DMS 273 (cell line): ENCODE data around the gene DIAPH2.

Experiments used
- DNase-seq: peaks from one replicate; lab custom pipeline; 2025; ENCODE audit not compliant: unreplicated experiment; lab: John Stamatoyannopoulos, UW

Gene DIAPH2

GRCh38 chrX:97446298-97446882 lies 761.7 kb downstream of the DIAPH2 start:
- peak; percentile 18 for DNase-seq

DNA sequence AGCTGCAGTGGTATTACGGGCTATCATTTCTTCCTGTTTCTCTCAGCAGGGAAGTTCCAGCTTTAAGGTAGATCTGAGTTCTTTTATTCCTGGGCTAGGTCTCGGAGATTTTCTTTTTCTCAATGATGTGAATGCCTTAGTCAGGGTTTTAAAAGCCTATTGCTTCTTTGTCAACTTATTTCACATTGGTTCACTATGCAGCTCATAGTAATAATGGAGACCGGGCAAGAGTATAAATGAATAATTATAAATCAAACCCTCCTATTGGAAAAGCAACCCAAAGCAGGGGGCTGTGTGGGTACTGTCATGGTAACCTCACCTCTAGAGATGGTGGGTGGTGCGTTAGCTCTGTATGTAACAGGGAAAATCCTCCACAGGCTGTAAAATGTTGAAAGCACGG lies 762.7 kb downstream of the DIAPH2 start:
- no peak for DNase-seq

- no peak for DNase-seq
These were observed 767.6 kb downstream of the DIAPH2 start for GRCh38 chrX:97452283-97452682.

GRCh38 chrX:97461763-97462162 lies 777.1 kb downstream of the DIAPH2 start:
- DNase-seq, result no peak

GRCh38 chrX:97471071-97471470 lies 786.4 kb downstream of the DIAPH2 start:
- no peak for DNase-seq

DNA sequence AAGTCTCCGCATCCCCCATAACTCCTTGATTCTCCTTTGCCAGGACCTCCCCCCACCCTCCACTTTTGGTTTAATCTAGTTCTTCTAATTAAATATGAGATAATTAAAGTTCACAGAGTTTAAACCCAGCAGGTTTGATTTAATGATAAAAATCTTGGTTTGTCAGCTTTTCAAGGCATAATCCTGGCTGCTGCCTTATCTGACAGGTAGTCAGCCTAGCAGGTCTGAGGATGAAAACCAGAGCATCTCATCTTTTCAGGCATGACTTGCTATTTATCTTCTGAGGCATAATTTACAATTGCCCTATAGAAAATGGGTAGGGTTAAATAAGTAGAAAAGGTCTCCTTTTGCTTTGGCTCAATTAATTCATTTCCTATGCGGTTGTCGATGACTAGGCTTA lies 790.3 kb downstream of the DIAPH2 start:
- no peak for DNase-seq

- DNase-seq, result no peak
These were observed 794.7 kb downstream of the DIAPH2 start for GRCh38 chrX:97479106-97479890.

DNA sequence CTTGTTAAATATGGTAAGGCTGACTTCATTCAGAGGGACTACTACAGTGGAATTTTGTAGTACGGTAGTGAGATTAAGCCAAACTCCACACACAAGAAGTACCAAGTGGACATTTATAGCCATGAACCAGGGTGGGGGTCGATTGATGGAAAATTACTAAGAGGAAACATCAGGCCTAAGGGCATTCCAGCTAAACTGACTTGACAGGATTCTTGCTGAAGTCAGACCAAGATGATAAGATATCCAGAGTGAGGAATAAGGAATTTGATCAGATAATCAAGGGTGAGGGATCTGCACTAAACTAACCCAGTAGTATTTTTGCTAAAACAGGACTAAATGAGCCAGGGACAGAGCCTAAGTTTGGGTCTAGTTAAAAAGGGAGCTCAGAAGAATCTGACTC lies 796.6 kb downstream of the DIAPH2 start:
- DNase-seq, result no peak

DNA sequence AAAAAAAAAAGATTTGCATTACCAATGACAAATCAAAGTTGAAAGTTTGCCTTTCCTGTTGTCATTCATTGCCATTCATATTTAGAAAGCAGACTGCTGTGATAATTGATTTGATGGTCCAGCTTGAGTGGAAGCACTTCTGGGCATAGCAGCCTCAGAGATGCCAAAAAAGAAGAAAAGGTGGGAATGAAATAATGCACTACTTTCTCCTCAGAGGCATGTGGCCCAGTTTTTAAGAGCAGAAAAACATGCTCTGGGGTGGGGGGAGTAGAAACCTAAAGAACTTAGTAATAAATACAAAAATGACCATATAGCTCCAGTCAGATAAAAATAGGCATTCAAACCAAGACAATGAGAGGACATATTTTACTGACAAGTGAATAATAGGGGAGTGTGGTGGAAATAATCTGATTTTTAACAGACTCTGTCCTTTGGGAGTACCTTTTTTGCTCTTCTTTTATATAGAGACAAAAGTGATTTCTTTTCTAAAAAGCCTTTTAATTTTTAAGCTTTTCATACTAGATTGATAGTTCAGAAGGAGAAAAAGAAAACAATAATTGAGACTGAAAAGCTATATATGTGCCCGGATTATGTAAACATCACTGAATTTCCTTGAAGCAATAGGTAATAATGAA lies 798.1 kb downstream of the DIAPH2 start:
- DNase-seq, result no peak

DNA sequence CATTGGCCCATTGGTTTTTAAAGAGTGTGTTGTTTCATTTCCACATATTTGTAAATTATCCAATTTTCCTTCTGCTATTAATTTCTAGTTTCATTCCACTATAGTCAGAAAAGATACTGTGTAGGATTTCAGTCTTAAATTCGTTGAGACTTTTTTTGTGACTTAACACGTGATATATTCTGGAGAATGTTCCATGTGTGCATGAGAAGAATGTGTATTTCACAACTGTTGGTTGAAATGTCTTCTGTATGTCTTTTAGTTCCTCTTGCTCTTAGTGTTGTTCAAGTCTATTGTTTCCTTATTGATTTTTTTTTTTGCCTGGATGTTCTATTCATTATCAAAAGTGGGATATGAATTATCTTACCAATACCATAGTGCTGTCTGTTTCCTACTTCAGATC lies 806.0 kb downstream of the DIAPH2 start:
- no peak for DNase-seq

- no peak for DNase-seq
These were observed 810.2 kb downstream of the DIAPH2 start for GRCh38 chrX:97494756-97495372.

GRCh38 chrX:97498093-97498492 lies 813.5 kb downstream of the DIAPH2 start:
- no peak for DNase-seq

- peak; percentile 3 for DNase-seq
These were observed 819.8 kb downstream of the DIAPH2 start for GRCh38 chrX:97504431-97504830.

DNA sequence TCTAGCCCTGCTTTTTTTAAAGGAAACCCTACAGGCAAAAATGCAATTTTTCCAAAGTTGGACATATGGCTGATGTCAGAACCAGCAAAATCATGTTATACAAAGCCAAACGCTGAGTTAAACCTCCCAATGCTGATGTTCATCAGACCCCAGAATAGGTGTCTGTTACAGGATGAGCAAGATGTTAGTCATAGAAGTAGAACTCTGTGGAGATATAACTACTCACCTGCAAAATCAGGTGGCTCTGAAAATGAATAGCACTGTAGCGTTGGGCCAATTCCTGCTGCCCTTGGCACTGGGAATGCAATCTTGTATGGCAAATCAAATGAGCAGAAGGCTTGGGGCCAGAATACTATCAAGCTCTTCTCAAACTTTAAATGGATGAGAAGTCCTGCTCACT lies 833.1 kb downstream of the DIAPH2 start:
- DNase-seq, result no peak

GRCh38 chrX:97522307-97522706 lies 837.7 kb downstream of the DIAPH2 start:
- DNase-seq, result no peak

DNA sequence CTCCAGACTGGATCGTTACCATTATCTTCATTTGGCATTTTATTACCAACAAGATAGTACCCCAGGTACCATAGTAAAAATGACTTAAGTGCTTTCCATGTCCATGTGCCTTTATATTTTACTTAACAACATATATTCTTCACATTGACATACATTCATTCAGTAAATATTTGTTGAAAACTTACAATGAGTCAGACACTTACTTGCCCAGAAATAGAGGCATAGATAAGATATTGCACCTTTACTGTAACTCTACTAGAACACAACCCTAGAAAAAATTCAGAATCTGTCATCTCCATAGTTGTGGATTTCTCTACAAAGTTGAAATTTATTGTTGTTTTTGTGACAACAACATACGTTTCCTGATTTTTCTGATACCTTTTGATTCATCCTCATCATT lies 839.7 kb downstream of the DIAPH2 start:
- DNase-seq, result no peak

DNA sequence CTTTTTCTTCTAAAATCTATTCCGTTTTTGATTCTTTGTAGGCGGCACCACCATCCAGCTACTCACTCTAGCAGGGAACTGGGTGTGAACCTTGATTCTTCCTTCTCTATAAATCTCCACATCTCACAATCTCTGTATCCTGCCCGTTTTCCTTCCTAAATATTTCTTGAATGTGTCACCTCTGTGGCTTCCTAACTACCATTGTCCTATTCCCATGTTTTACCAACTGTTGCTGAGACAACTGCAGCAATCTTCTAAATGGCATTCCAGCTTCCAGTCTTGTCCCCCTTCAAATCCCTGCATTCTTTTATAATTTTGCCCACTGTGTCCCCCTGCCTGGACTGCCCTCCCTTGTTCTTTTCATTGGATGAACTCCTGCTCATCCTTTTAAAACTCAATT lies 840.4 kb downstream of the DIAPH2 start:
- DNase-seq, result no peak

DNA sequence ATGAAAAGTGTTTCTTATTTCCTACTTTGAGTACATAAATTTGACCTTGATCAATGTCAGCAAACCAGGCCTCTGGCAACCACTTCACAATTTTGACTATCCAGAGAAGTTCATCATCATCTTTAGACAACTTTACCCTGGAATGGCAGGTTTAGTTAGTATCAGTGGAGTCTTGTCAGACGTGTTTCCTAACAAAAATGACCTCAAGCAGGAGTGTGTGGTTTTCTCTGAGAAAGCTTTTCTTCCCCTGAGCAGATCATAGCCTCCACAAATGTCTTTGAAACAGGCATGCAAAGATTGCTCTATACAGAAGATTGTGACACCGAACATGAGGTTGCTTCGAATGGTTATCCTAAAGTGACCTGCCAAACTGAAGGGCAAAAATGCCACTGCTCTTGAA lies 841.3 kb downstream of the DIAPH2 start:
- no peak for DNase-seq

DNA sequence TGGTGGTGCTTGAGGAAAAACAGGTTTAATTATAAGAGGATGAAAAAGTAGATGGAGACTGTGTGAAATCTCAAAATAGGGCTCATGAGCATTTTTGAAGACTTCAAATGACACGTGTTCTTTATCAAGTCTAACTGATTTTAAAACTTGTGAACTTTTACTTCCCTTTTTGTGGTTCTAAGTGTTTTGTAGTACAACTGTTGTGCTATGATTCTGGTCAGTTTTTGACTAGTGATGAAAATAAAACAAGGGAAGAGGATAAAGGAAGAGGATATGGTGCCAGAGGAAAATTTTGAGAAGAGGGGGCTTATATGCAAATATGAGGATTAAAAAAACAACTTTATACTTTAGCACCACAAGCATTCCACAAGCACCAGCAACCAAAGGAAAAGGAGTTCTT lies 843.1 kb downstream of the DIAPH2 start:
- no peak for DNase-seq

GRCh38 chrX:97529536-97530200 lies 845.0 kb downstream of the DIAPH2 start:
- DNase-seq, result peak; percentile 7

DNA sequence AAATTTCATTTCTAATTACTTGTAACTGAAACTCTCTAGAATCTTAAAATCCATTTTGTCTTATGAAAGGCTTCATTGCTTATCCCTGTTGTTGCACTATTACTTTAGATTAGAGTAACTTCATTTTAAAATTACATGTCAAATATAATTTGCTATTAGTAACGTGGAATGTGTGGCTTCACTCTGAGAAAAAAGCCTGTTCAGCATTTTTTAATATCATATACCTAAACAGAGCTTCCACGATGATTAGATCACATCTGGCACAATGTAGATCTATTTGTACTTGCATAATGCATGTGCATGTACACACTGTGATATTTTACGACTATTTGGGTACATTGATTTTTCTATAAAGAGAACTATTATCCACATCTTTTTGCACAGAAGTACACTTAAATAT lies 847.2 kb downstream of the DIAPH2 start:
- DNase-seq, result no peak
